Amygdala (tissue), 56 donors: ENCODE results near the gene SPHK2.
"Not testable (repeated sequence)": the region's sequence is repeated elsewhere in the genome, so short reads cannot be mapped to it uniquely, and the experiment has no call there.

Experiments
- DNase-seq, 56 donors: peaks; one replicate each; lab custom pipeline; 2025; lab: John Stamatoyannopoulos, UW

Gene SPHK2

DNA sequence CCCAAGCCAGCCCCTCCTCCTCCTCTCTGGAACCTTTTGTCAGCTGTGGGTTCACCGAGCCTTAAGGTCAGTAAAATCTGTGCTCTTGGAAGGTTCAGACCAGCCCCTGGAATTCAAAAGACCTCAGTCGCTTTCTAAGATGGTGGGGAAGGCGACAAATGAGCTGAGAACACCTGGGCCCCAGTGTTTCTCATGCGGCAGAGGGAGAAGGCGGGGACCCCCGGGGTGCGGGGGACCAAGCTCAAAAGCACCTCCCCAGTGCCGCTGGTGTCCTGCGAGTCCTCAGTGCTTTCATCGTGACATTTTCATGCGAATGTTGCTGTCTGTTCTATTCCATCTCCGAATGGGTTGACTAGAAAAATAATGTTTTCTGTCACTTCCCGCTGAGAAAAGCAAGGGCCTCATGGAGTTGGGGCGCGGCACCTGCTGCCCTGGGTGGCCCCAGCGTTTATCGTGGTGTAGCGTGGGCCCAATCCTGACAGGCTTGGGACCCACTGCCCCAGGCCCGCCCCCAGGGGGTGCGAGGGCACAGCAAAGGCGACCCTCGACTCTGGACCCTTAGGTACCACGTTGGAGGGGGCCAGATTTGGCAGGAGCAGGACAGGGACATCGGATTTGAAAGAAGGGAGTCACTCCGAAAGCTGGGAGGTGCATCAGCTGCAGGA is 54.3 kb downstream of the SPHK2 start:
- DNase-seq: no peak

GRCh38 chr19:48674216-48674809 is 55.0 kb downstream of the SPHK2 start:
- DNase-seq: no peak

- DNase-seq: peak in 55 of 56 donors; percentile 12 to 94 (median 74)
Observed at GRCh38 chr19:48674921-48675824, 55.9 kb downstream of the SPHK2 start.

DNA sequence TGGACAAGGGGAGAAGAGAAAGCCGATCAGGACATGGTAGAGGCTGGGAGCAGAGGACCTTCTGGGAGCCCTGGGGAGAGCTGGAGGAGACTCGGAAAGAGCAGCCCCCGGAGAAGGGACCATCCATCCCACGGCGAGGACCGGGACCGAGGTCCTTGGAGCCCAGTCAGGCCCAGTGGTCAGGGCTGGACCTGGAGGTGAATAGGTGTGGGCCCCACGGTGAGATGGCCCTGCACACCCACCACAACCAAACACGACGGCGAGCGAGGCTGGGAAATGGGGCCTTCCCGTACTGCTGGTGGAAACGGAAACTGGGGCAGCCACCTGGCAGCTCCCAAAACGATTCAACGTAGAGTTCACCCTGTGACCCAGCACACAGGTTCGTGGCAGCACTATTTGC is 57.2 kb downstream of the SPHK2 start:
- no peak for DNase-seq

DNA sequence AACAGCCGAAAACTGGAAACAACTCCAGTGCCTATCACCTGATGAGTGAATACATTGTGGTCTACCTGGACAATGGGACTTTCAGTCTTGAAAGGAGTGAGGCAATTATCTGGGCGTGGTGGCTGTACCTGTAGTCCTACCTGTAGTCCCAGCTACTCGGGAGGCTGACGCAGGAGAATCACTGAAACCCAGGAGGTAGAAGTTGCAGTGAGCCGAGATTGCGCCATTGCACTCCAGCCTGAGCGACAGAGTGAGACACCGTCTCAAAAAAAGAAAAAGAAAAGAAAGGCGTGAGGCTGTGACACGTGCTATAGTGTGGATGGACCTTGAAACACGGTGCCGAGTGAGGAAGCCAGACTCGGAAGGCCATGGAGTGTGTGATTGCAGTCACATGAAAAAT is 57.6 kb downstream of the SPHK2 start:
- no peak for DNase-seq

GRCh38 chr19:48678201-48678600 is 58.9 kb downstream of the SPHK2 start:
- no peak for DNase-seq

- DNase-seq: not testable (repeated sequence)
Observed at GRCh38 chr19:48680006-48680405, 60.7 kb downstream of the SPHK2 start.
